ENCODE measurements around the gene ARSB. TPM values are rescaled to one million over a fixed set of nuclear protein-coding genes. Genes with fewer than 3 reads are reported as not detected.

Gene ARSB
- total RNA-seq, 2 donors from 2014 or later, result 28.1 TPM

- Mint-ChIP-seq H3K27me3 (ENCODE audit: insufficient read depth) (no peaks in the 10 kb centered on the region), H3K9me3 (no peaks in the 10 kb centered on the region), H3K36me3 (ENCODE audit: low read depth) (peaks cover 17% of the 10 kb centered on the region), H3K4me1 (peaks cover 16% of the 10 kb centered on the region), H3K4me3 (no peak overlapping the region), H3K27ac (no peak overlapping the region)
- Histone ChIP-seq H3K27me3 (ENCODE audit: control insufficient read depth, insufficient read depth, low read length, poor library complexity, severe bottlenecking) (no peaks in the 10 kb centered on the region), H3K36me3 (ENCODE audit: control insufficient read depth, insufficient read depth, low read length) (peaks cover 3% of the 10 kb centered on the region), H3K4me3 (ENCODE audit: low read length) (no peak overlapping the region), H3K4me1 (ENCODE audit: control insufficient read depth, insufficient read depth, low read length) (no peaks in the 10 kb centered on the region), H3K9me3 (ENCODE audit: control insufficient read depth, low read length) (no peaks in the 10 kb centered on the region), H3K27ac (ENCODE audit: low read depth, low read length) (no peak overlapping the region), H3K9ac (ENCODE audit: extremely low read depth, low read length, poor library complexity, severe bottlenecking) (no peak overlapping the region)
- WGBS, 2 experiments (ENCODE audit: insufficient coverage in 1 of 2, insufficient read length in 1 of 2), result 97 to 100% methylated on average over 4 of the region's 4 CpGs
- no peak for TF ChIP-seq CTCF (conservative IDR thresholded peaks at IDR 0.05)
- no peak for DNase-seq
Measured at GRCh38 chr5:78953092-78953800, 31.9 kb downstream of the ARSB start.

GRCh38 chr5:78930721-78931120 is 54.4 kb downstream of the ARSB start:
- H3K27ac ChIP-seq (ENCODE audit: low read depth, low read length), result peak overlapping the region; percentile 22
- no peak for TF ChIP-seq CTCF (conservative IDR thresholded peaks at IDR 0.05)

GRCh38 chr5:78929833-78930232 is 55.3 kb downstream of the ARSB start:
- DNase-seq, result no peak
- Histone ChIP-seq H3K9ac (ENCODE audit: extremely low read depth, low read length, poor library complexity, severe bottlenecking) (no peak overlapping the region), H3K27me3 (ENCODE audit: control insufficient read depth, insufficient read depth, low read length, poor library complexity, severe bottlenecking) (no peaks in the 10 kb centered on the region), H3K9me3 (ENCODE audit: control insufficient read depth, low read length) (peaks cover 14% of the 10 kb centered on the region), H3K27ac (ENCODE audit: low read depth, low read length) (no peak overlapping the region), H3K4me1 (ENCODE audit: control insufficient read depth, insufficient read depth, low read length) (peaks cover 25% of the 10 kb centered on the region), H3K36me3 (ENCODE audit: control insufficient read depth, insufficient read depth, low read length) (no peaks in the 10 kb centered on the region), H3K4me3 (ENCODE audit: low read length) (no peak overlapping the region)
- peaks cover 6% of the 10 kb centered on the region for H3K9me3 Mint-ChIP-seq
- no peaks in the 10 kb centered on the region for H3K27me3 Mint-ChIP-seq (ENCODE audit: insufficient read depth)
- H3K36me3 Mint-ChIP-seq (ENCODE audit: low read depth), result peaks cover 5% of the 10 kb centered on the region
- no peak overlapping the region for H3K4me3 Mint-ChIP-seq
- peaks cover 59% of the 10 kb centered on the region for H3K4me1 Mint-ChIP-seq
- peak; percentile 22 for TF ChIP-seq CTCF (conservative IDR thresholded peaks at IDR 0.05)
- H3K27ac Mint-ChIP-seq, result peak overlapping the region; percentile 73
- 75 to 100% methylated on average over 1 to 4 of the region's 4 CpGs for WGBS, 2 experiments (ENCODE audit: insufficient coverage in 1 of 2, insufficient read length in 1 of 2)

More at GRCh38 chr5:78930721-78931120, 54.4 kb downstream of the ARSB start:
- no peak overlapping the region for H3K4me3 Mint-ChIP-seq
- H3K4me3 ChIP-seq (ENCODE audit: low read length), result peak overlapping the region; percentile 62
- peak; percentile 77 for DNase-seq
- no peaks in the 10 kb centered on the region for H3K27me3 ChIP-seq (ENCODE audit: control insufficient read depth, insufficient read depth, low read length, poor library complexity, severe bottlenecking)
- peaks cover 14% of the 10 kb centered on the region for H3K9me3 ChIP-seq (ENCODE audit: control insufficient read depth, low read length)
- 20 to 33% methylated on average over 1 to 9 of the region's 9 CpGs for WGBS, 2 experiments (ENCODE audit: insufficient coverage in 1 of 2, insufficient read length in 1 of 2)
- H3K4me1 ChIP-seq (ENCODE audit: control insufficient read depth, insufficient read depth, low read length), result peaks cover 17% of the 10 kb centered on the region
- peak overlapping the region; percentile 73 for H3K27ac Mint-ChIP-seq
- H3K36me3 Mint-ChIP-seq (ENCODE audit: low read depth), result peaks cover 5% of the 10 kb centered on the region
- H3K4me1 Mint-ChIP-seq, result peaks cover 54% of the 10 kb centered on the region
- H3K27me3 Mint-ChIP-seq (ENCODE audit: insufficient read depth), result no peaks in the 10 kb centered on the region
- H3K9ac ChIP-seq (ENCODE audit: extremely low read depth, low read length, poor library complexity, severe bottlenecking), result no peak overlapping the region
- H3K36me3 ChIP-seq (ENCODE audit: control insufficient read depth, insufficient read depth, low read length), result no peaks in the 10 kb centered on the region
- peaks cover 6% of the 10 kb centered on the region for H3K9me3 Mint-ChIP-seq

All from endodermal cell (in vitro differentiated cells).